Mucosa of descending colon (tissue), 3 donors: ENCODE measurements around the gene BDH1. TPM values are rescaled to one million over a fixed set of nuclear protein-coding genes. Genes with fewer than 3 reads are reported as not detected.

Experiments used
- ATAC-seq: fragments of 200-7000 bp; cut with Tn5 transposase; one replicate; pipeline ENCODE4 v1.9.1; 2020; ENCODE audit warnings: mild to moderate bottlenecking, moderate library complexity
- DNase-seq, 3 donors: peaks; one replicate each; pipeline ENCODE4 v3.0.0-alpha.2; 2020
- H3K36me3 ChIP-seq: fragments of 200-600 bp; one replicate; pipeline ENCODE4 v1.8.0; 2021; ENCODE audit warnings: low read depth, mild to moderate bottlenecking
- H3K4me1 ChIP-seq: fragments of 200-600 bp; one replicate; pipeline ENCODE4 v1.8.0; 2021; ENCODE audit warnings: low read depth, mild to moderate bottlenecking
- H3K4me3 ChIP-seq: fragments of 200-600 bp; one replicate; pipeline ENCODE4 v1.8.0; 2021; ENCODE audit warnings: mild to moderate bottlenecking
- H3K9me3 ChIP-seq: fragments of 200-600 bp; one replicate; pipeline ENCODE4 v1.8.0; 2021; ENCODE audit warnings: mild to moderate bottlenecking
- CTCF ChIP-seq: fragments of 200-600 bp; IDR thresholded peaks from one replicate; pipeline ENCODE4 v1.8.0; 2022; ENCODE audit warnings: antibody characterized with exemption, mild to moderate bottlenecking
- intact Hi-C, 2 donors: fragments of 100-400 bp; cut with DNase I in 1 of 2; cut with micrococcal nuclease in 1 of 2; formaldehyde crosslinking; loops; one replicate each; pipeline versions ENCODE4 v1.11.0 to v1.11.1; 2022; cut with DNase I, micrococcal nuclease
- total RNA-seq, 3 donors: library from RNA; stranded (reverse); fragmentation: NEBNext Ultra II Directional in 2 of 3; extraction: Animal tissue kit (Norgen Biotek cat#: 25700) in 2 of 3; gene quantifications; one replicate each; pipeline versions ENCODE4 v1.2.1 to v1.2.4, GENCODE V29; 2021 to 2023
- donor health status: DM: no; HTN: no; CAD: no; lungs with moderate emphysema.
- donor health status: DM: no; HTN: no; CAD: no.
- donor health status: DM: no; HTN: yes; CAD: no.

BDH1 gene
- total RNA-seq, 3 donors from 2014 or later = 79.3 to 246 (median 160) TPM

GRCh38 chr3:197598404-197598980, 42.7 kb upstream of the BDH1 start:
- Histone ChIP-seq H3K9me3 (no peaks in the 10 kb centered on the region), H3K4me1 (peaks cover 26% of the 10 kb centered on the region)
- intact Hi-C loops = no loop called here

DNA sequence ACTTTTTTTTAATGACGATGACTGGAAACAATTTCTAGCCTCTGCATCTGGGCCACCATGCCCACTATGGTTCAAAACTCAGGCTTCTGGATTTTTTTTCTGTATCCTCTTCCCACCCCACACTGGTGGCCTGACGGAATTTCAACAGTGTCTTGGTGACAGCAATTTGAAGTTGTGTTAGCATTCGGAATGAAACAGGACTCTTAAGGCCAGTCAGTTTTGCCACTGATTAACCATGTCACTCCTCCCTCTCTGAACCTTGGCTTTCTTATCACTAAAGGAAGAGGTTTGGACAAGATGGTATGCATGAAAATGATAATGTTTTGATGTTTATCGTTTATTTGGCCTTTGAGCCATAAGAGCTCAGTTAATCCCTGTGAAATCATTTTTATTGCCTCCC, 41.6 kb upstream of the BDH1 start:
- Histone ChIP-seq H3K9me3 (no peaks in the 10 kb centered on the region), H3K4me1 (peaks cover 26% of the 10 kb centered on the region), H3K36me3 (no peaks in the 10 kb centered on the region), H3K4me3 (no peak overlapping the region)
- peak; percentile 80 for ATAC-seq
- TF ChIP-seq CTCF = no peak
- intact Hi-C loops = no loop called here
- DNase-seq = peak in 1 of 3 donors; percentile 69

More at GRCh38 chr3:197598404-197598980, 42.7 kb upstream of the BDH1 start:
- peak; percentile 32 for ATAC-seq
- no peaks in the 10 kb centered on the region for H3K36me3 ChIP-seq
- TF ChIP-seq CTCF = no peak
- H3K4me3 ChIP-seq = no peak overlapping the region
- DNase-seq = no peak

DNA sequence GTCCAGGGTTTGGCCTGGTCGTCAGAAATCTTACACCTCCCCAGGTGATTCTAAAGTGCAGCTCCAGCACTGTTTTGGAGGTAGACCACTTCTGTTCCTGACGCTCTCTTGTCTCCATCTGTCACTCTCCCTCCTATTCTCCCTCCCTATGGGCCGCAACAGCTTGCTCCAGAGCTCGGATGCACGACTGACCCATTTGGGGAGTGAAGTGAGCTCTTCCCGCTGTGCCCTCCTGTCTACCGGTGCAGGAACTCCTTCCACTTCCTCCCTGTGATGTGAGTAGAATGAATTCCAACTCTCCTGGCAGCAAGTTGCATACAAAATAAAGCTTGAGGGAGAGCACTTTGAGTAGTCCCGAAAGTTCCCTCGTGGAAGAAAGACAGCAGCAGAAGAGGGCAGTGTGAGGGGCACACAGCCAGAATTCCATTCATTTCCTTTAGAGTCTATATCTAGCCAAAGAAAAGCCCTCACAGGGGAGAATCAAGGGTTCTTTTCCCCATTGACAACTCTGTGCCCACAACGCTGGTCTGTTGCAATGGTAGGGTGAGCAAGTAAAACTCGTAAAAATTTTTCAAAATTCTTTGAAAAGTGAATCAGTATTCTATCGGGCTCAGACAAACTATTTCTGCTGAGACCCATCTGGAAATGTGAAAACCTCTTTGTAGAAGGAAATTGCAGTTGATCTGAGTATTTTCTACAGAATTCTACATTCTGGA, 39.9 kb upstream of the BDH1 start:
- TF ChIP-seq CTCF = no peak
- intact Hi-C loops = no loop called here
- DNase-seq (no peak), ATAC-seq (no peak)
- Histone ChIP-seq H3K9me3 (no peaks in the 10 kb centered on the region), H3K4me3 (no peak overlapping the region), H3K4me1 (peaks cover 34% of the 10 kb centered on the region), H3K36me3 (no peaks in the 10 kb centered on the region)

DNA sequence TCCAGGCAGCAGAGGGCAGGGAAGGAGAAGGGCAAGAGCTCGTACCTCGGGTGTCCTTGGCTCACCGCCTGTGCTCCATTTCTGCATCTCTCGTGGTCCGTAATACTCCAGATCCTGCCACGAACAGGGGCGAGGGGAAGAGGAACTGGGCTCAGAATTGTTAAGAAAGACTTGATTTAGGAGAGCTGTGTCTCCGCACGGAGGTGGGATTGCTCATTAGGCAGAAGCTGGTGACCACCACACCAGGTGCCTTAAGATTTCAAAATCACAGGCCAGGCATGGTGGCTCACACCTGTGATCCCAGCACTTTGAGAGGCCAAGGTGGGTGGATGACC, 37.2 kb upstream of the BDH1 start:
- H3K4me3 ChIP-seq = no peak overlapping the region
- no peak for DNase-seq
- TF ChIP-seq CTCF = no peak
- ATAC-seq = no peak
- H3K36me3 ChIP-seq = no peaks in the 10 kb centered on the region
- H3K4me1 ChIP-seq = peaks cover 30% of the 10 kb centered on the region
- intact Hi-C loops = no loop called here
- H3K9me3 ChIP-seq = no peaks in the 10 kb centered on the region

GRCh38 chr3:197592361-197593045, 36.7 kb upstream of the BDH1 start:
- Histone ChIP-seq H3K4me3 (no peak overlapping the region), H3K36me3 (no peaks in the 10 kb centered on the region), H3K9me3 (no peaks in the 10 kb centered on the region), H3K4me1 (peaks cover 24% of the 10 kb centered on the region)
- TF ChIP-seq CTCF = no peak
- no peak for DNase-seq
- ATAC-seq = no peak
- intact Hi-C loops = no loop called here
